Vagina (tissue), 2 donors: Measurements from ENCODE around the gene PAX9.

Experiments used
- CTCF ChIP-seq, 3 experiments: fragments of 450-650 bp in 2 of 3; fragments of 200-600 bp in 1 of 3; sonication (generic) in 1 of 3; IDR thresholded peaks; one replicate each; pipeline ENCODE4 v1.5.1; 2017 to 2019; ENCODE audit warnings: antibody characterized with exemption in 3 of 3, mild to moderate bottlenecking in 2 of 3, moderate library complexity in 2 of 3
- POLR2A ChIP-seq, 2 donors: fragments of 450-650 bp; IDR thresholded peaks; one replicate each; pipeline ENCODE4 v1.6.1; 2017; ENCODE audit warnings: antibody characterized with exemption in 2 of 2, mild to moderate bottlenecking in 2 of 2, moderate library complexity in 2 of 2

- TF ChIP-seq CTCF (IDR thresholded peaks at IDR 0.05), result no peak
- TF ChIP-seq POLR2A (IDR thresholded peaks at IDR 0.05), result no peak
Measured at GRCh38 chr14:36667679-36668078, 6.0 kb downstream of the PAX9 start.
